NCI-H2227 treated with DMSO at 0.1 percent for 48 hours (cell line): ENCODE results near the gene HLA-DRB5.
"Not testable (repeated sequence)": the region's sequence is repeated elsewhere in the genome, so short reads cannot be mapped to it uniquely, and the experiment has no call there.

ENCODE experiments used
- DNase-seq: peaks from one replicate; lab custom pipeline; 2025; lab: John Stamatoyannopoulos, UW

Gene HLA-DRB5

GRCh38 chr6:32501016-32501415, 29.1 kb downstream of the HLA-DRB5 start:
- DNase-seq = no peak

GRCh38 chr6:32492351-32492750, 37.7 kb downstream of the HLA-DRB5 start:
- no peak for DNase-seq

- DNase-seq = no peak
These were observed 38.4 kb downstream of the HLA-DRB5 start for GRCh38 chr6:32491700-32492099.

- no peak for DNase-seq
These were observed 42.0 kb downstream of the HLA-DRB5 start for GRCh38 chr6:32488083-32488482.

GRCh38 chr6:32484614-32484998, 45.5 kb downstream of the HLA-DRB5 start:
- no peak for DNase-seq

- DNase-seq = no peak
These were observed 46.0 kb downstream of the HLA-DRB5 start for GRCh38 chr6:32483968-32484613.

- no peak for DNase-seq
These were observed 54.5 kb downstream of the HLA-DRB5 start for GRCh38 chr6:32475392-32476206.

- DNase-seq = not testable (repeated sequence)
These were observed 56.4 kb downstream of the HLA-DRB5 start for GRCh38 chr6:32473376-32474348.

- DNase-seq = no peak
These were observed 57.2 kb downstream of the HLA-DRB5 start for GRCh38 chr6:32472781-32473375.

- not testable (repeated sequence) for DNase-seq
These were observed 62.2 kb downstream of the HLA-DRB5 start for GRCh38 chr6:32467743-32468503.
